CD4-positive, alpha-beta T cell treated with Interleukin-15 for 4 hours (primary cell): Measurements from ENCODE around the gene PRKAR2A.
"Not testable (repeated sequence)": the region's sequence is repeated elsewhere in the genome, so short reads cannot be mapped to it uniquely, and the experiment has no call there.

Experiments used
- DNase-seq: peaks from one replicate; pipeline ENCODE4 v3.0.0-alpha.2; 2020; ENCODE audit warnings: low spot score

Gene PRKAR2A

DNA sequence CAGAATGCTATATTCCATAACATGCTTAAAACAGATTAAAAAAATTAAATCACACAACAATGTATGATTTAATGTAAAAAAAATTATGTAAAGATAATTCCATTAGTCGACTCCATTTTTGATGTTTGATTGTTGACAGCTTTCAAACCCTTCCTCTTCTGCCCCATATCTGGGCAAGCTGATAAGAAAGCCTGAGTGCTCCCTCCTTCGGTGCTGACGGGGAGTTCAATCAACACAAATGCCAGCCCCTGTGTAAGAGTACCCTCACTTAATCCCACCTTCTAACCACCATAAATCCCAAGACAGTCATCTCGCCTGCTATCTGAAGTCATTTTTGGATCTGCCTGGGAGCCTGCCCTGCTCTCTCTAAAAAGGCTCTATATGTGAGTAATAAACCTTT lies 70.8 kb downstream of the PRKAR2A start:
- DNase-seq = no peak

DNA sequence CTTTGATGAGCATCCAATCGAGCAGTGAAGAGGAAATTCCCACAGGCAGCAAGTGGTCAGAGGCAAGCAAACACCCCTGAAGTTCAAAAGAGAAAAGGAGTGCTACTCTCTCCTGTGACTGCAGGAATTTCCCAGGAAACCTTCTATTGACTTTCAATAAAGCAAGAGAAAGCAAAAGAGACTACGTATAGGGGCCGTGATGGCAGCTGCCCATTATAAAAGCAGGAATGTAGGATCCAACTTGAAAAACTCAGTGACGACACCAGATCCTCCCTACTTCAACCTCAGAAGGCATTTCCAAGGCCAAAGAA lies 77.5 kb downstream of the PRKAR2A start:
- DNase-seq = no peak

DNA sequence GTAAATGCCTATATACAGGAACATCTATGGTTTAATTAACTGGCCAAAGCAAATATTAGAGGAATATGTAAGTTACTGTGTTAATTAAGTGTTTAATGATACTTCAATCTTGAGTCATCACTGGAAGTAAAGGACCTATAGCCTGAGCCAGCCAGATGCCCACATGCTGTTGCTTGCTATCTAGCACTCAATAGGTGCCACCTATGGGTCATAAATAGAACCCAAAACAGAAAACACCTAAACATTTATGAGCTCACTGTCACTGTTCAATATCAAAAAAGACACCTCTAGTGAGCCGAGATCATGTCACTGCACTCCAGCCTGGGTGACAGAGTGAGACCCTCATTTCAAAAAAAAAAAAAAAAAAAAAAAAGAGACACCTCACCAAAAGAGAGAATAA lies 82.3 kb downstream of the PRKAR2A start:
- peak; percentile 8 for DNase-seq

DNA sequence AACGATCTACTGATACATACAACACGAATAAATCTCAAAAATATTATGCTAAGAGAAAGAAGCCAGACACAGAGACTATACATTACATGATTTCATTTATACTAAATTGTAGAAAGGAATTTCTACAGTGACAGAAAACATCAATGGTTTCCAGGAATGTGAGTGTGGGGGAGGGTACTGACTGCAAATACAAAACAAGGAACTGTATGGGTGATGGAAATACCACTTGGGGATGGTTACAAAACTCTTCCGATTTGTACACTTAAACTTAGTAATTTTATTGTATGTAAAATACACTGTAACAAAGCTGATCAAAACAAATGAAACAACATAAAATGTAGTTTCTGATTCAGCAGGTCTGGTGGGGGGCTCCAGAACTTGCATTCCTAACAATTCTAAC lies 84.9 kb downstream of the PRKAR2A start:
- no peak for DNase-seq

DNA sequence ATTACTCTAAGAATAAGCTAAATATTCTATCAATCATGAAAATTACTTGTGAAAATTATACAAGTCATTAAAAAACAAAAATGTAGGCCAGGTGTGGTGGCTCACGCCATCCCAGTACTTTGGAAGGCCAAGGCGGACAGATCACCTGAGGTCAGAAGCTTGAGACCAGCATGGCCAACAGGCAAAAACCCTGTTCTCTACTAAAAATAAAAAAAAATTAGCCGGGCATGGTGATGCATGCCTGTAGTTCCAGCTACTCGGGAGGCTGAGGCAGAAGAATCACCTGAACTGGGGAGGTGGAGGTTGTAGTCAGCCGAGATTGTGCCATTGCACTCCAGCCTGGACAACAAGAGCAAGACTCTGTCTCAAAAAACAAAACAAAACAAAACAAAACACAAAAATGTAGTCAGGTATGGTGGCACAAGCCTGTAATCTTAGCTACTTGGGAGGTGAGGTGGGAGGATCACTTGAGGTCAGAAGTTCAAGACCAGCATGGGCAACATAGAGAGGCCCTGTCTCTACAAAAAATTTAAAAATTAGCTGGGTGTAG lies 87.6 kb downstream of the PRKAR2A start:
- DNase-seq = not testable (repeated sequence)

DNA sequence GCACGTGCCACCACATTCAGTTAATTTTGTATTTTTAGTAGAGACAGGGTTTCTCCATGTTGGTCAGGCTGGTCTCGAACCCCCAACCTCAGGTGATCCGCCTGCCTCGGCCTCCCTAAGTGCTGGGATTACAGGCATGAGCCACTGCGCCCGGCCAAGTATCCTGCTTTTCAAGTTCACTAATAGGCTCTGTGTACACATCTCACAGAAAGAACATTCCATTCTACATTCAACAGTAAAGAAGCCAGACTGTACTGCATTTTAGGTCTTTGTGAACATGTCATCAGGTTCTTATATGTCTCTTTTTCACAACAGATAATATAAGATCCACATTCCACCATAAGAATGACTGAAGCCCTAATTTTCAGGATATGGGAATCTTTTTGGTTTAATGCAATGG lies 88.1 kb downstream of the PRKAR2A start:
- DNase-seq = not testable (repeated sequence)

DNA sequence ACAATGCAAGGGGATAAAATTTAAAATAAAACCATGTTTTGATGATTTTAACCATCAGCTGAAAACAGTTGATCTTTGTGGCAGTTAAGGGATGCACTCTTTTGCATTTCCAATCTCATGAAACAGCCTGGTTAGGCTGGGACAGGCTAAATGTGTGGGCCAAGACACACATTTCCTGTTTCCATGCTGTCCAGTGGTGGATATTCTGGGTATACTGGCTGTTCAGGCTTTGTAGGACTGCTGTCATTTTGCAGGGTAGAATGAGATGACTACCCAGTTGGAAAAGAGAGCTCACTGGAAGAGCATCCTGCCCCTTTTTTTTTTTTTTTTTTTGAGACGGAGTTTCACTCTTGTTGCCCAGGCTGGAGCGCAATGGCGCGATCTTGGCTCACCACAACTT lies 88.6 kb downstream of the PRKAR2A start:
- DNase-seq = no peak

DNA sequence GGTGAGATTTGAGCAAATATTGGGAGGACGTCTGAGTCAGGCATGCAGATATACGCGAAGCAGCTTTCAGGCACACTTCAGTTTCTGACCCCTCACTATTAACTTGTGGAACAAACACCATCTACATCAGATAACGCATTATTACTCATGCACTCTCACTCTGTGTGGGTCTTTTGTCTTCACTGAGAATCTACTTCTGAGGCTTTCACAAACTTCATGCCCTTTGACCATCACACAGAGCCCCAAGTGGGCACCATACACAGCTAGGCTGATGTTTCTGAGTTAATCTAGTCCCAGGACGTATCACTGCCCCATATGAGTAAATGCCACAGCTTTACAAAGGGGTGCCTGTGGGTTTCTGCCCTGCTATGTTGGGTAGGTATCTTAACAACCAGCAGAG lies 91.0 kb downstream of the PRKAR2A start:
- no peak for DNase-seq

DNA sequence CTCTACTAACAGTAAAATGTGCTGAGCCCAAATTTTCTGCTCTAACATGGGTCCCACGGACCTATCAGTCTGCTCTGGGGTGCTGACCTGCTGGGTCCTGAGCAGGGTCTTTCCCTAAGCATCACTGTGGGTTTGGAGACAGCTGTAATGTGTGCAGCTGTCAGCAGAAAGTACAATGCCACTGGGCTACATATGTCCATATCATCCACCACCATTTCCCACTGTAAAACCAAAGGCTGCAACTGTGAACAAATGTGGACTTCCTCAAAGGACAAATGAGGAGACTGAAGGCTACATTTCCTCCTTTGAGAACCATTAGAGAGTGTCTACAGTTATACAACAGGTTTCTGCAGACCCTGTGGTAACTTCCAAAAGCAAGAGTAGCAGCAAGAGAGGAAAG lies 96.8 kb downstream of the PRKAR2A start:
- no peak for DNase-seq

DNA sequence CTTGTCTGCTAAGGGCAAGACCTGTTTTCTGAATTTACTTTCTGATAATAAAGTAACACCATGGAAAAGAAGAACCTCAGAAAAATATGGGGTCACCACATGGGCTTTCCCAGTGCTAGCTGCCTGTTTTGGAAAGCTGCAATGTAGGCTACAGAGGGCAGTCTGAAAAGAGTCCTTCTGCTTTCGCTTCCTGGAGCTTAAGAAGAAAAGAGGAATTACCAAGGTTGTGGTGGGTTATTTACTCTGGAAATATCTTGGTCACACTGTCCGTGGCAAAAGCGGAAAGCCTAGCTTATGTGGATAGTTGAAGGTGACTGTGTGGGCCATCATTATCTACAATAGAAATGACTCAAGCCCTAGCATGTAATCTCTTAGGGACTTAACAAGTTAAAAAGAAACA lies 98.9 kb downstream of the PRKAR2A start:
- peak; percentile 1 for DNase-seq

DNA sequence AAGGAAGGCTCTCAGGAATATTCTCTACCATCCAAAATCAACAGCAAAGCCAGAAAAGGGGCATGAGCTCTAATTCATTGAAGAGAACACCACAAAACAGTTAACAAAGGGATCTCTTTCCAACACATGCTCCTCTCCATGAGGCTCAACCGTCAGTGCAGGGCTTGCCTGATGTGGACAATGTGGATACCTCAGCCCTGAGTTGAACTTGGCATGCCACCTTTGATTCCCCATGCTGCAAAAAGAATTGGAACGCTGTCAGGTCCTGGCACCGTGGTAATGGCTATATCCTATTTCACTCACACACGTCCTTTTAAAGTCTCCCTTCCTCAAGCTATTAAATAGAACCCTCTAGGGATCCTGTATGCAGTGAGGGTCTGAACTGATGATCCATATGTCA lies 100.0 kb downstream of the PRKAR2A start:
- no peak for DNase-seq

DNA sequence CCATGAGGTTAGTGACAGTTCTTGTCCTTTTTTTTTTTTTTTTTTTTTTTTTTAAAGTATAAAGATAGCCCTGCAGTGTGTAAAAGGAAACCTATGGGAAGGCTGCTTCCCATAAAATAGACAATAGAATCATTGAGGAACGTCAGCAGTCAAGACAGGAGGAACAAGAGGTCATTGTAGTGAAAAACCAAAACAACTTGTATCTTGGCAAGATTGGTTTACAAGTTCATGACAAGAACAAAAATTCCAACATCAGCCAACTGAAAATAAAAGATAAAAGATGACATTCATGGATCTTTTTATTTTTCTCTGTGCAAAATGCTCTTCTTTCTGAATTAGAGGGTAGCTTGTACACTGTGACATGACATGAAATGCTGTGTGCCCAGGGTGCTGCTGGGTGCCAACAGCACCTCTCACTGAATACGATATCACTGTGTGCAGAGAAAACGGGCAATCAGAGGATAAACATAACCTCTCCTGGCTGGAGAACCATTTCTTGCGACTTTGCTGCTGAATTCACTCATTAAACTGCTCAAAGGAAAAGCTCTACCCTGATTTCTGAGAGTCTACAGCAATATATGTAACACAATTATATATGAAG lies 100.6 kb downstream of the PRKAR2A start:
- DNase-seq = no peak

DNA sequence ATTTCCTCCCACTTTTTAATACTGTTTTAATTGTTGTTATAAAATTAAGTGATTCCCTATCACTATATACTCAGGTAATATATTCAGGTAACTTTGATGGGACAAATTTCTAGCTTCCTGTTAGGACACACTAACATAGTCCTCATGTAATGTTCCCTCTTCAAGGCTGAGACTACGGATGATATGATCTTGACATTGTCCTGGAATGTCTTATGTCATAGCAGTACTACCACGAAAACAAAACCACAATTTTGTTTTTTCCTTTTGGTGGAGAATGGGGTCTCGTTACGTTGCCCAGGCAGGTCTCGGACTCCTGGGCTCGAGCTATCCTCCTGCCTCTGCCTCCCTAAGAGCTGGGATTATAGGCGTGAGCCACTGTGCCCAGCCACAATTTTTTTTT lies 103.9 kb downstream of the PRKAR2A start:
- DNase-seq = no peak

DNA sequence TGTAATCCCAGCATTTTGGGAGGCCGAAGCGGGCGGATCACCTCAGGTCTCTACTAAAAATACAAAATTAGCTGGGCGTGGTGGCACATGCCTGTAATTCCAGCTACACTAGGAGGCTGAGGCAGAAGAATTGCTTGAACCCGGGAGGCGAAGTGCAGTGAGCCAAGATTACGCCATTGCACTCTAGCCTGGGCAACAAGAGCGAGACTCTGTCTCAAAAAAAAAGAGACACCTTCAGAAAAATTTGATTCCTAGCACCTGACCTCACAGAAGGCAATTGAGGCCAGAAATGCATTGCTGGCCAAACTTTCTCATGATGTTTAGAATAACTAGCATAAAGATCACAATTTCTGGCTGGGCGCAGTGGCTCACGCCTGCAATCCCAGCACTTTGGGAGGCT lies 106.4 kb downstream of the PRKAR2A start:
- not testable (repeated sequence) for DNase-seq

DNA sequence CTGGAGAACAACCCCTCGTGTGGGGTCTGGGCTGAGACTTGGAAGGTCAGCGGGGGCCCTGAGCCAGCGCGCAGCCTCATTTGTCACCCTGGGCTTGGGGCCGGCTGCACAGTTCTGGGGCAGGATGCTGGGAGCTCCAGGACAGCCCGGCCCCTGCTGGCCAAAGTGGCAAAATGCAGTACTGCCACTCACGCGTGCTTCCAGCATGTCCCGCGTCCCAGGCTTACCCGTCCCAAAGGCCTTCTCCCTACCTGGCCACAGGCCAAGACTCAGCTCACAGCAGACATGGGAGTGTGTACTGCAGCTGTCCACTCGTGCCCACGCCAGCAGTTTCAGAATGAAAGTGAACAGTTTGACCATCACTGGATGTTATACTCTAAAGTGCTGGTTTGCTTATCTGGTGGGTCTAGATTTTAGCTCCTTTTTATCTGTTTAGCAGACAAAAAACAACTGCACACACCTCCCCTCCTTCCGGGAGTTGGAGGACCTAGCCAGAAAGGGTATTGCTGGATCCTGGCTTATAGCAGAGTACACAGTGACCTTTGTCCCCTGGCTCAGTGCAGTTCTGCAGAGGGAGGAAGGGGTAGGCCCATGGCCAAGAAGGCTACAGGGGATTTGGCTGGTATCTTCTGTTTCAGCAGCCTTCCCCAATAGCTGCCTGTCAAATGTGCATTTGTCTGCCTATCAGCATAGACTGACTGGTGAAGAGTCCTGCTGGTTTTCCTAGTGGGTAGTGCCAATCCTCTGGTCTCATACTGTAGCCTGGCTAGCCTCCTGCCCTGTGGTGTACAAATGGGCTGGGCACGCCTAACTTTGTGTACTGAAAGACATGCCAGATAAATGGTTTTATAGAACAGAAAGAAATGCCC lies 107.5 kb downstream of the PRKAR2A start:
- DNase-seq = peak; percentile 36

DNA sequence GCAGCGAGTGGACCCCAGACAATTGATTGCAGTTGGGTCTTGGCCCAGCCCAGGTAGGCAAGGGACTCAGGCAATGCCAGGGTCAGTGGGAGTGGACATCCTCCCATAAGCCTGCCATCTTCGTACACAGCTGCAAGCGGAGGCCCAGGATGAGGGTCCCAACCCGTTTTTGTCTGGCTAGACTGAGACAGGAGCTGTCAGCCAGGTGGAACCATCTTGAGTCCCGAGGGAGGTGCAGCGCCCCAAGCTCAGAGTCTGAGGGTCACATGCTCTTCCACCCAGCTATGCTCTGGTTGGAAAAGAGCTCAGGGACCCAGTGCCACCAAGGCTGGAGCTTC lies 108.1 kb downstream of the PRKAR2A start:
- no peak for DNase-seq

DNA sequence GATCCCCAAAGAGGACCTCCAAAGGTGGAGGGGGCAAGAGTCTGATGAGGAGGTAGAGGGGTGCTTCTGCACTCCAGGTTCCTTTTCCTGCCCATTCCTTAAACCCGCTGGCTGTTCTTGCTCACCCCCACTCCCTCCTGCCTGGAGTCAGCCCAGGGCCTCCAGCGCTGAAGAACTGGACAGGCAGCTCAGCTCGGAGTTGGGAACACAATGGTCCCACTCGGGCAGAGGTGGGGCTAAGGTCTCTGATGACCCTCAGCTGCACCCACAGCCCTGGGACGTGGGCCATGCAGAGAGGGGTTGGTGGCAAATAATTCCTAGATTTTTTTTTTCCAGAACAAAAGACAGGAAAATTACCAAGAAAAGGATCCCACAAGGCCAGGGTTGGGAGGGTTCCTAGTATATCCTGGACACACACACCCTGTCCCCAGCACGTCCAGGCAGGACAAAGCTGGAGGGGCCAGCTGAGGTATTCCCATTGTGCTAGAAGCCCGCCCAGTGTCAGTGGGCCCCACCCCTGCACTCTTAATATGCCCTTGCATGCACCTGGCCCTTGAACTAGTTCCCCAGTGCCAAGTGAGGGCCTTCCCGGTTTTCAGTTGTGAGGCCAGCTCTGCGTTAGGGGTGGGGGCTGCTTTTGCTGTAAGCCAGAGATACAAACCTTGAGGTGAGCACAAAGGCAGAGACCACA lies 108.6 kb downstream of the PRKAR2A start:
- no peak for DNase-seq

DNA sequence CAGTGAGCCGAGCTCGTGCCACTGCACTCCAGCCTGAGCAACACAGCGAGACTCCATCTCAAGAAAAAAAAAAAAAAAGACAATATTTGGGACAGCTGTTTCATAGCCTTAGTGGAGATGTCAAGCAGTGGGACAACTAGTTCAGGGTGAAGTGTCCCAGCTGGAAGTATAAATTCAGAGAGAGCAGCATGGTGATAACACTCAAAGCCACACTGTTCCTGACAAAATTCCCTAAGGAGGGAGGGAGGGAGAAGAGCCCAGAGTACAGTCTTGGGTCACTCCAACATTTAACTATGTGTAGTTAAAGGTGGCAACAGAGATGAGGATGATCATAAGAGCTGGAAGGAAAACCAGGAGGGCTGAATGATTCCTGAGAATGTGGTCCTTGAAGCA lies 109.5 kb downstream of the PRKAR2A start:
- DNase-seq = no peak

DNA sequence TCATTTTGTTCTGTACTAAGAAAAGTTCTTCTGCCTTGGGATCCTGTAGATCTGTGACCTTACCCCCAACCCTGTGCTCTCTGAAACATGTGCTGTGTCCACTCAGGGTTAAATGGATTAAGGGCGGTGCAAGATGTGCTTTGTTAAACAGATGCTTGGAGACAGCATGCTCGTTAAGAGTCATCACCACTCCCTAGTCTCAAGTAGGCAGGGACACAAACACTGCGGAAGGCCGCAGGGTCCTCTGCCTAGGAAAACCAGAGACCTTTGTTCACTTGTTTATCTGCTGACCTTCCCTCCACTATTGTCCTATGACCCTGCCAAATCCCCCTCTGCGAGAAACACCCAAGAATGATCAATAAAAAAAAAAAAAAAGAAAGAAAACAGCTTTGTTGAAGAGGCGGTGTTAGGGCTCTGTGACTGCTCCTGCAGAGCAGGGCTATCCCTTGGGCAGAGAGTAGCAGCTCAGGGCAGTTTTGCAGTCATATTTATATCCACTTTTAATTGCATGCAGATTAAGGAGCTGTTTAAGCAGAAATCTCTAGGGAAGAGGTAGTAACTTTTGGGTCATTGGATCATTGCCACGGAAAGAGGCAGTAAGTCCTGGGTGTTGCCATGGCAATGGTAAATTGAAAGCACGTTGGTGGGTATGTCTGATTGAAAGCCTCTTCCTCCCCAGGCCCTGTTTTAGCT lies 112.5 kb downstream of the PRKAR2A start:
- DNase-seq = not testable (repeated sequence)

DNA sequence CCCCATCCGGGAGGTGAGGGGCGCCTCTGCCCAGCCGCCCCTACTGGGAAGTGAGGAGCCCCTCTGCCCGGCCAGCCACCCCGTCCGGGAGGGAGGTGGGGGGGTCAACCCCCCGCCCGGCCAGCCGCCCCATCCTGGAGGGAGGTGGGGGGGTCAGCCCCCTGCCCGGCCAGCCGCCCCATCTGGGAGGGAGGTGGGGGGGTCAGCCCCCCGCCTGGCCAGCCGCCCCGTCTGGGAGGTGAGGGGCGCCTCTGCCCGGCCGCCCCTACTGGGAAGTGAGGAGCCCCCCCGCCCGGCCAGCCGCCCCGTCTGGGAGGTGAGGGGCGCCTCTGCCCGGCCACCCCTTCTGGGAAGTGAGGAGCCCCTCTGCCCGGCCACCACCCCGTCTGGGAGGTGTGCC lies 113.1 kb downstream of the PRKAR2A start:
- not testable (repeated sequence) for DNase-seq

DNA sequence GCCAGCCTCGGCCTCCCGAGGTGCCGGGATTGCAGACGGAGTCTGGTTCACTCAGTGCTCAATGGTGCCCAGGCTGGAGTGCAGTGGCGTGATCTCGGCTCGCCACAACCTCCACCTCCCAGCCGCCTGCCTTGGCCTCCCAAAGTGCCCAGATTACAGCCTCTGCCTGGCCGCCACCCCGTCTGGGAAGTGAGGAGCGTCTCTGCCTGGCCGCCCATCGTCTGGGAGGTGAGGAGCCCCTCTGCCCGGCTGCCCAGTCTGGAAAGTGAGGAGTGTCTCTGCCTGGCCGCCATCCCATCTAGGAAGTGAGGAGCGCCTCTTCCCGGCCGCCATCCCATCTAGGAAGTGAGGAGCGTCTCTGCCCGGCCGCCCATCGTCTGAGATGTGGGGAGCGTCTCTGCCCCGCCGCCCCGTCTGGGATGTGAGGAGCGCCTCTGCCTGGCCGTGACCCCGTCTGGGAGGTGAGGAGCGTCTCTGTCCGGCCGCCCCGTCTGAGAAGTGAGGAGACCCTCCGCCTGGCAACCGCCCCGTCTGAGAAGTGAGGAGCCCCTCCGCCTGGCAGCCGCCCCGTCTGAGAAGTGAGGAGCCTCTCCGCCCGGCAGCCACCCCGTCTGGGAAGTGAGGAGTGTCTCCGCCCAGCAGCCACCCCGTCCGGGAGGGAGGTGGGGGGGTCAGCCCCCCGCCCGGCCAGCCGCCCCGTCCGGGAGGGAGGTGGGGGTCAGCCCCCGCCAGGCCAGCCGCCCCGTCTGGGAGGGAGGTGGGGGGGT lies 113.7 kb downstream of the PRKAR2A start:
- DNase-seq = not testable (repeated sequence)

DNA sequence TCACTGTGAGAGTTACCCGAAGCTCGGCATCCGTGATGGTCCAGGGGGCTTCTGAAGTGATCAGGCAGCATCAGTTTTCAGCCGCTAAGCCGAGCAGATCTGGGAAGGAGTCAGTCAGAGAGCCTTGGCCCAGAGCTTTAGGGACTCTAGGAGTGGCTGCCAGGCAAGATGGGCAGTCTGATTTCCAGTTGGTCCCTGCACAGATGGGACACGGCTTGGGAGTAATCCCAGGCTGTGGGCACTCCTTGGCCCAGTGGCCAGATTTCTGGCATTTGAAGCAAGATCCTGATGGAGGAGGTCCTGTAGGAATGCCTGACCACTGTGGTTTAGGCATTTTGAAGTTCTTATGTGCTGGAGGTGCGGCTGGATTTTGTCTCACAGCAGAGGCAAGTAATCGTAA lies 120.2 kb downstream of the PRKAR2A start:
- no peak for DNase-seq
